Psoas muscle (tissue), 8 donors: ENCODE measurements around the gene MAPKAP1. TPM values are rescaled to one million over a fixed set of nuclear protein-coding genes. Genes with fewer than 3 reads are reported as not detected.

Experiments used
- ATAC-seq, 4 donors: fragments of 200-7000 bp; cut with Tn5 transposase; one replicate each; pipeline ENCODE4 v1.9.1; 2020; ENCODE audit warnings: moderate library complexity in 3 of 4, mild to moderate bottlenecking in 2 of 4
- DNase-seq, 2 donors: peaks; one replicate each; pipeline ENCODE4 v3.0.0-alpha.2; 2020
- H3K27ac ChIP-seq: fragments of 200-600 bp; one replicate; pipeline ENCODE4 v1.8.0; 2022
- H3K27me3 ChIP-seq, 3 donors: fragments of 200-600 bp in 1 of 3; one replicate each; pipeline versions ENCODE4 v1.6.1 to v1.8.0; 2013 to 2022; ENCODE audit warnings: low read length in 2 of 3, mild to moderate bottlenecking in 2 of 3, moderate library complexity in 1 of 3; ENCODE audit not compliant: insufficient read depth in 3 of 3
- H3K36me3 ChIP-seq, 2 donors: fragments of 200-600 bp in 1 of 2; one replicate each; pipeline versions ENCODE4 v1.6.1 to v1.8.0; 2013 to 2022; ENCODE audit warnings: low read depth in 1 of 2, mild to moderate bottlenecking in 1 of 2, moderate library complexity in 1 of 2; ENCODE audit not compliant: insufficient read depth in 1 of 2
- H3K4me1 ChIP-seq: fragments of 200-600 bp; one replicate; pipeline ENCODE4 v1.8.0; 2022
- H3K4me3 ChIP-seq: fragments of 200-600 bp; one replicate; pipeline ENCODE4 v1.8.0; 2022; ENCODE audit warnings: mild to moderate bottlenecking
- H3K9me3 ChIP-seq: fragments of 200-600 bp; one replicate; pipeline ENCODE4 v1.8.0; 2022
- CTCF ChIP-seq: fragments of 200-600 bp; IDR thresholded peaks from one replicate; pipeline ENCODE4 v1.8.0; 2022; ENCODE audit warnings: antibody characterized with exemption
- WGBS, 3 donors: extraction: QIAGEN DNeasy Blood & Tissue Kit; methylation state at CpG; one replicate each; pipeline versions ENCODE4 v1.1.6 to v1.1.7; 2013; 5-methylcytosine and 5-hydroxymethylcytosine counted together
- intact Hi-C, 2 donors: fragments of 100-400 bp; cut with DNase I; formaldehyde crosslinking; loops; one replicate each; pipeline versions ENCODE4 v1.11.0 to v1.14.2; 2022
- polyA plus RNA-seq, 3 donors: library from polyadenylated mRNA; stranded (reverse); fragments of 200-250 nt; gene quantifications; one replicate each; pipeline ENCODE4 v1.2.3, GENCODE V29; 2013
- total RNA-seq, 4 donors: library from RNA; stranded (reverse); fragmentation: NEBNext Ultra II Directional in 2 of 4; extraction: Animal tissue kit (Norgen Biotek cat#: 25700) in 2 of 4; gene quantifications; one replicate each; pipeline versions ENCODE4 v1.2.1 to v1.2.4, GENCODE V29; 2021 to 2023
- donor health status: healthy with polysubstance abuse.
- donor health status: DM: no; HTN: no; CAD: no; lungs with moderate emphysema.
- donor health status: Bipolar disorder and iron deficiency.
- donor health status: healthy.
- donor health status: DM: yes; HTN: yes; CAD: no.
- donor health status: DM: no; HTN: no; CAD: no.
- donor health status: DM: no; HTN: no; CAD: no.
- donor health status: DM: yes; HTN: yes; CAD: no.

The MAPKAP1 gene
- total and polyA plus RNA-seq, 7 donors: 64.2 to 124 (median 90.4) TPM

DNA sequence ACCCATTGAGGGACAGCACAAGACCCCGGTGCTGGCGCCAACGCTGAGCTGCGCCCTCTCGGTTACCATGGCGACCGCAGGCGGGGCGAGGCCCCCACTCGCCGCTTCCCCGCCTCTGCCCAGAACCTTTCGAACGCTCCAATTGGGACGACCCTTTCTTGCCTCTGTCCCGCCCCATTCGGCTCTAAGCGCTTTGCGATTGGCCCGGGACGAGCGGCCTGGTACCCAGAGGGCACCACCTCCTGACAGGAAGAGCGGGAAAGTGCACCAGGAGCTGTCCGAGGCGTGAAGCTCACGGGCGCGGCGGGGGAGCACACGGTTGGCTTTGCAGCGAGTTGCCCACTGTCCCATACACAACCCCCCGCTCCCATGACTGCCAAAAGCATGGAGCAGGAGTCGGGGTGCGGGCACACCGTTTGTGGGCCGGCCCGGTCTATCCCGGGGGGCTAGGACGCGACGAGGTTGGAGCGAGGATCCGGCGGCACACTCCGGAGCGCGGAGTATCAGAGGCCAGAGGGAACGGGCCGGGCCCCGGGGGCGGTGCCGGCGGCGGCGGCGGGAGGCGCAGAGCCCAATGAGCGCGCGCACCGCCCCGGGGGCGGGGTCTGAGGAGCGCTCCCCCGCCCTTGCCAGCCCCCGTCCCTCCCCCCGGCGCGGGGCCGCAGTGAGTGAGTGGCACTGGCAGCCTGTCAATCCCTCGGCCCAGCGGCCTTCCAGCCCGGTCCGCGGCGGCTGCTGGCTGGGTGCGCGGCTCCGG, 39.2 kb upstream of the MAPKAP1 start:
- 0 to 1% (median 0%) methylated on average over 53 to 79 of the region's 79 CpGs for WGBS, 3 donors
- Histone ChIP-seq H3K27me3 (peaks cover 0 to 21% (median 6%) of the 10 kb centered on the region in 3 donors), H3K4me3 (peak overlapping the region; percentile 79), H3K4me1 (peaks cover 14% of the 10 kb centered on the region), H3K9me3 (no peaks in the 10 kb centered on the region), H3K36me3 (no peaks in the 10 kb centered on the region), H3K27ac (peak overlapping the region; percentile 70)
- intact Hi-C loops: loop anchor here (2.0 to 10.0 kb wide), 4 partner anchors 39 to 189 kb away; partner anchors contain the start of gene MAPKAP1 (in 1 of the 2)
- peak; percentile 95 to 97 for DNase-seq
- peak; percentile 97 to 99 (median 97) for ATAC-seq
- TF ChIP-seq CTCF: no peak

DNA sequence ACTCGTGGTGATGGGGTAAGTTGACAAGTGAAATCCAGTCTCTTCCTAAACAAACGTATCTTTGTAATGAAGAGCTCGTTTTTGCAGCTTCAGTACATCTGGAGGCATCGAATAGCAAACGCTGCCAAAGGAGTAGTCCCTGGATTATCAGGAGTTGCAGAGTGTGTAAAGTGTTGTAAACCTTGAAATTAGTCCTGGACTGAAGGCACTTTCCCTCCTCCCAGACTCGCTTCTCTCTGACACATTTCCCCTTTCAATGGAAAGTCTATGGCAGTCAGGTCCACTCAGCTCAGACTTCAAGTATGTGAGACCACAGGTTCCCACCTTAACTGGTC, 38.6 kb upstream of the MAPKAP1 start:
- ATAC-seq (no peak), DNase-seq (no peak)
- Histone ChIP-seq H3K36me3 (no peaks in the 10 kb centered on the region), H3K9me3 (no peaks in the 10 kb centered on the region), H3K4me1 (peaks cover 14% of the 10 kb centered on the region), H3K27me3 (peaks cover 0 to 16% (median 6%) of the 10 kb centered on the region in 3 donors), H3K4me3 (peak overlapping the region; percentile 79), H3K27ac (peak overlapping the region; percentile 70)
- intact Hi-C loops: loop anchor here (2.0 to 10.0 kb wide), 4 partner anchors 39 to 188 kb away; partner anchors contain the start of gene MAPKAP1 (in 1 of the 2)
- no peak for TF ChIP-seq CTCF
- WGBS, 3 donors: 8 to 16% (median 12%) methylated on average over 6 of the region's 6 CpGs

DNA sequence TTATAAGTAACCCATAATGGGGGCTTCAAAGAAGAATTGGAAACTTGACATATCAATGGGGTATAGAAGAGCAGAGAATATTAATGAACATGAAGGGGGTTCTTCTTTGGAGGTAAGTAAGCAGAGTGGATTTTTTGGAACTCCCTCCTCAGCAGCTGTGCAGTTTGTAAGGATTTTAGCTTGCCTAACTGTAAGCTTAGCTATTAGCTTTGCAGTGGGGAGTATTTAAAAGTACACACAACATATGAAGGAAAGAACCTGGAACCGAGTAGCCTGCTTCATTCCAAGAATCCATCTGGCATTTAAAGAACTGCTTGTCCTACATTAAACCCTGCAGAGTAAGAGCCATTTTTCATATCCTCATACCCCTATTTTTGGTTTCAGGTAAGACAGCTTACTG, 38.0 kb upstream of the MAPKAP1 start:
- intact Hi-C loops: loop anchor here (5.0 to 10.0 kb wide), 3 partner anchors 147 to 188 kb away; no protein-coding TSS in a partner anchor
- DNase-seq (no peak), ATAC-seq (no peak)
- TF ChIP-seq CTCF: no peak
- Histone ChIP-seq H3K4me1 (peaks cover 14% of the 10 kb centered on the region), H3K27ac (no peak overlapping the region), H3K4me3 (no peak overlapping the region), H3K27me3 (peaks cover 0 to 12% (median 6%) of the 10 kb centered on the region in 3 donors), H3K36me3 (no peaks in the 10 kb centered on the region), H3K9me3 (no peaks in the 10 kb centered on the region)
- 10 to 19% (median 14%) methylated on average over 1 of the region's 1 CpG for WGBS, 3 donors

- Histone ChIP-seq H3K27me3 (peaks cover 0 to 8% (median 6%) of the 10 kb centered on the region in 3 donors), H3K27ac (no peak overlapping the region), H3K36me3 (no peaks in the 10 kb centered on the region), H3K4me3 (no peak overlapping the region), H3K4me1 (peaks cover 14% of the 10 kb centered on the region), H3K9me3 (no peaks in the 10 kb centered on the region)
- WGBS, 3 donors: 70 to 75% (median 72%) methylated on average over 5 of the region's 5 CpGs
- intact Hi-C loops: loop anchor here (5.0 to 10.0 kb wide), 4 partner anchors 37 to 187 kb away; partner anchors contain the start of gene MAPKAP1 (in 1 of the 2)
- no peak for ATAC-seq
- no peak for DNase-seq
- TF ChIP-seq CTCF: no peak
These were observed 37.6 kb upstream of the MAPKAP1 start for GRCh38 chr9:125744616-125745015.
